Mesendoderm (in vitro differentiated cells): ENCODE measurements around the gene GNB1L.
A peak's percentile ranks its signal among the peaks of the same experiment; 100 is the strongest.

Experiments used
- DNase-seq: peaks from one replicate; pipeline ENCODE4 v3.0.0; 2013
- H2AK5ac ChIP-seq: 2 replicates; pipeline ENCODE4 v1.6.1; 2013; ENCODE audit warnings: low read length, inconsistent platforms
- H2BK120ac ChIP-seq: 2 replicates; pipeline ENCODE4 v1.6.1; 2013; ENCODE audit warnings: low read depth, mild to moderate bottlenecking, low read length, moderate library complexity, mixed read lengths
- H2BK15ac ChIP-seq: replicated peaks from 2 replicates; pipeline ENCODE4 v1.6.1; 2013; ENCODE audit warnings: low read depth, mild to moderate bottlenecking, moderate library complexity
- H2BK5ac ChIP-seq: 2 replicates; pipeline ENCODE4 v1.6.1; 2013; ENCODE audit warnings: low read length, inconsistent platforms
- H3K18ac ChIP-seq: 2 replicates; pipeline ENCODE4 v1.6.1; 2013; ENCODE audit warnings: mild to moderate bottlenecking, low read length, mixed read lengths
- H3K23ac ChIP-seq: one replicate; pipeline ENCODE4 v1.6.1; 2013; ENCODE audit warnings: low read length
- H3K27ac ChIP-seq: 2 replicates; pipeline ENCODE4 v1.5.1; 2013; ENCODE audit warnings: low read depth, mild to moderate bottlenecking, inconsistent platforms, low read length, moderate library complexity
- H3K27me3 ChIP-seq: 2 replicates; pipeline ENCODE4 v1.6.1; 2013; ENCODE audit warnings: low read length, control low read depth, mild to moderate bottlenecking, inconsistent platforms; ENCODE audit not compliant: insufficient read depth, poor library complexity
- H3K36me3 ChIP-seq: 2 replicates; pipeline ENCODE4 v1.6.1; 2013; ENCODE audit warnings: low read length, inconsistent platforms; ENCODE audit not compliant: control insufficient read depth, insufficient read depth
- H3K4ac ChIP-seq: one replicate; pipeline ENCODE4 v1.6.1; 2013; ENCODE audit warnings: low read depth, mild to moderate bottlenecking, low read length, moderate library complexity
- H3K4me1 ChIP-seq: 2 replicates; pipeline ENCODE4 v1.6.1; 2013; ENCODE audit warnings: low read depth, low read length, inconsistent platforms; ENCODE audit not compliant: control insufficient read depth
- H3K4me2 ChIP-seq: 2 replicates; pipeline ENCODE4 v1.6.1; 2013; ENCODE audit warnings: low read length
- H3K4me3 ChIP-seq: 2 replicates; pipeline ENCODE4 v1.5.1; 2013; ENCODE audit warnings: mild to moderate bottlenecking, low read length
- H3K56ac ChIP-seq: one replicate; pipeline ENCODE4 v1.6.1; 2013; ENCODE audit warnings: low read length
- H3K79me1 ChIP-seq: 2 replicates; pipeline ENCODE4 v1.6.1; 2013; ENCODE audit warnings: low read length, inconsistent platforms
- H3K79me2 ChIP-seq: 2 replicates; pipeline ENCODE4 v1.6.1; 2013; ENCODE audit warnings: mild to moderate bottlenecking, low read length; ENCODE audit not compliant: control insufficient read depth, insufficient read depth
- H3K9ac ChIP-seq: 2 replicates; pipeline ENCODE4 v1.6.1; 2013; ENCODE audit warnings: low read length, inconsistent platforms
- H4K5ac ChIP-seq: one replicate; pipeline ENCODE4 v1.6.1; 2013; ENCODE audit warnings: low read length
- H4K8ac ChIP-seq: one replicate; pipeline ENCODE4 v1.6.1; 2013; ENCODE audit warnings: low read depth, mild to moderate bottlenecking, control low read depth, low read length, moderate library complexity
- WGBS: extraction: QIAGEN DNeasy Blood & Tissue Kit; methylation state at CpG from one replicate; pipeline ENCODE4 v1.1.7; 2013; ENCODE audit warnings: low lambda C conversion rate, missing lambda C conversion rate; ENCODE audit not compliant: insufficient coverage; ENCODE audit errors: extremely low coverage; 5-methylcytosine and 5-hydroxymethylcytosine counted together

Gene GNB1L

DNA sequence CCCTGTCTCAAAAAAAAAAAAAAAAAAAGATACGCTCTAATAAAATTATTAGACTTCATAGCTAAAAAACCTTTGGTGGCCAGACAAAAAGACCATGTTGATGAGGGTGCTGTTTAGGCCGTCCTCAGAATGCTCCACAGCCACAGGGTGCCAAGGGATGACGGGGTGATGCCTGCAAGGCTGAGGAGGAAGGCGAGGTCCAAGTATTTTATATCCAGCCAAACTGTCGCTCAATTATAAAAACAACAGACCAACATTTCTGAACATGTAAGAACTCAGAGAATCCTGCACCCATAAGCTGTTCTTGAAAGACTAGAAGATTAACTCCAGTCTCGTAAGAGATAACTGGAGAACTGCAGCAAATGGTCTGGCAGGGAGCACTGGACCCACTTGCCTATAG lies 64.8 kb downstream of the GNB1L start:
- Histone ChIP-seq H3K4me3 (no peak overlapping the region), H2BK5ac (no peak overlapping the region), H3K27ac (no peak overlapping the region), H3K79me2 (no peaks in the 10 kb centered on the region), H3K23ac (no peak overlapping the region), H3K4me1 (no peaks in the 10 kb centered on the region), H4K8ac (no peak overlapping the region), H2BK15ac (no peak overlapping the region), H3K79me1 (no peaks in the 10 kb centered on the region), H3K9ac (no peak overlapping the region), H3K18ac (no peak overlapping the region), H3K27me3 (no peaks in the 10 kb centered on the region), H3K4me2 (no peak overlapping the region), H4K5ac (no peak overlapping the region), H3K36me3 (no peaks in the 10 kb centered on the region), H2AK5ac (no peak overlapping the region), H2BK120ac (no peak overlapping the region), H3K4ac (no peak overlapping the region), H3K56ac (no peak overlapping the region)
- no CpG with 5 or more reads among the region's 6 CpGs for WGBS
- no peak for DNase-seq

DNA sequence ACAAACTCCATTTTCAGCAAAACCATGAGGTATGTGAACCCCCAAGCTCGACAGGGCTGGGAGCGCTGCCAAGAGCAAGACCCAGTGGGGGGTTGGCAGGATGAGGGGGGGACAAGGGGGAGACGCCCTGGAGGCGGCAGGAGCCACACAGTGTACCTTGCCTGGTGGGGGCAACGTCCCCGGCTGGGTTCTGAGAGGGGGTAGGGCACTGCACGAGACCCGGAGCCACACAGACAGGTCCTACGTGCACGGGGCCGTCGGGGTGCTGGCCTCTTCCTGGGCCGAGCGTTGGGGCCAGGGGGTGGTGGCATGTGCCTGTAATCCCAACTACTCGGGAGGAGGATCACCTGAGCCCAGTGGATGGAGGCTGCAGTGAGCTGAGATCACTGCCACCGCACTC lies 65.3 kb downstream of the GNB1L start:
- no peak overlapping the region for H3K23ac ChIP-seq
- no peak overlapping the region for H2BK120ac ChIP-seq
- no peak overlapping the region for H3K4me3 ChIP-seq
- H3K36me3 ChIP-seq = no peaks in the 10 kb centered on the region
- H4K8ac ChIP-seq = no peak overlapping the region
- no peak overlapping the region for H4K5ac ChIP-seq
- H3K18ac ChIP-seq = no peak overlapping the region
- no peaks in the 10 kb centered on the region for H3K79me1 ChIP-seq
- WGBS = no CpG with 5 or more reads among the region's 16 CpGs
- no peak overlapping the region for H3K9ac ChIP-seq
- no peak overlapping the region for H3K27ac ChIP-seq
- no peak for DNase-seq
- no peaks in the 10 kb centered on the region for H3K27me3 ChIP-seq
- H3K4ac ChIP-seq = no peak overlapping the region
- H2BK5ac ChIP-seq = no peak overlapping the region
- H3K4me1 ChIP-seq = no peaks in the 10 kb centered on the region
- H3K4me2 ChIP-seq = no peak overlapping the region
- no peaks in the 10 kb centered on the region for H3K79me2 ChIP-seq
- no peak overlapping the region for H2AK5ac ChIP-seq
- H2BK15ac ChIP-seq = no peak overlapping the region
- H3K56ac ChIP-seq = no peak overlapping the region

- no peak overlapping the region for H3K23ac ChIP-seq
- no peaks in the 10 kb centered on the region for H3K4me1 ChIP-seq
- H3K36me3 ChIP-seq = no peaks in the 10 kb centered on the region
- no peak overlapping the region for H4K8ac ChIP-seq
- H4K5ac ChIP-seq = no peak overlapping the region
- H3K79me1 ChIP-seq = no peaks in the 10 kb centered on the region
- DNase-seq = no peak
- no peak overlapping the region for H3K27ac ChIP-seq
- no peak overlapping the region for H3K9ac ChIP-seq
- no peak overlapping the region for H2BK5ac ChIP-seq
- no peak overlapping the region for H3K4me3 ChIP-seq
- H3K27me3 ChIP-seq = no peaks in the 10 kb centered on the region
- H3K4me2 ChIP-seq = no peak overlapping the region
- H2AK5ac ChIP-seq = no peak overlapping the region
- no peaks in the 10 kb centered on the region for H3K79me2 ChIP-seq
- no peak overlapping the region for H2BK120ac ChIP-seq
- H3K56ac ChIP-seq = no peak overlapping the region
- H3K4ac ChIP-seq = no peak overlapping the region
- H2BK15ac ChIP-seq = no peak overlapping the region
- no peak overlapping the region for H3K18ac ChIP-seq
- WGBS = no CpG with 5 or more reads among the region's 34 CpGs
Observed at GRCh38 chr22:19788661-19789225, 65.9 kb downstream of the GNB1L start.

DNA sequence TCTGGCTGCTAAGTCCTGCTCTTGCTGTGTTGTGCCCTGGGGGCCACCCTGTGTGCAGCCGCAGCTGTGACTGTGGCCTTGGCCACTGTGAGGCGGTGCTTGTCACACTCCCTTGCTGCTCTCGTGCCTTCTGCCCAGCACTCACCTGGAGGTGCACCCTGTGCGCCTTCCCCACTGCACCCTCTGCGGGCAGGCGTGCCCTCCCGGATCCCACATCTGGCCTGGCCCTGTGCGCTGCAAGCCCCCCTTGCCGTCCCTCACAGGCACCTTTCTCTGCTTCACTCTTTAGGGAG lies 66.9 kb downstream of the GNB1L start:
- H3K79me1 ChIP-seq = no peaks in the 10 kb centered on the region
- H2BK15ac ChIP-seq = no peak overlapping the region
- H3K9ac ChIP-seq = no peak overlapping the region
- no peak overlapping the region for H3K4me3 ChIP-seq
- H3K18ac ChIP-seq = no peak overlapping the region
- WGBS = no CpG with 5 or more reads among the region's 9 CpGs
- no peak overlapping the region for H4K5ac ChIP-seq
- H3K79me2 ChIP-seq = no peaks in the 10 kb centered on the region
- H3K23ac ChIP-seq = no peak overlapping the region
- peak; percentile 11 for DNase-seq
- no peak overlapping the region for H3K4ac ChIP-seq
- H3K4me1 ChIP-seq = no peaks in the 10 kb centered on the region
- no peak overlapping the region for H3K56ac ChIP-seq
- H2BK120ac ChIP-seq = no peak overlapping the region
- H3K27me3 ChIP-seq = no peaks in the 10 kb centered on the region
- no peak overlapping the region for H3K27ac ChIP-seq
- no peak overlapping the region for H2AK5ac ChIP-seq
- H3K36me3 ChIP-seq = no peaks in the 10 kb centered on the region
- H2BK5ac ChIP-seq = no peak overlapping the region
- H4K8ac ChIP-seq = no peak overlapping the region
- no peak overlapping the region for H3K4me2 ChIP-seq

DNA sequence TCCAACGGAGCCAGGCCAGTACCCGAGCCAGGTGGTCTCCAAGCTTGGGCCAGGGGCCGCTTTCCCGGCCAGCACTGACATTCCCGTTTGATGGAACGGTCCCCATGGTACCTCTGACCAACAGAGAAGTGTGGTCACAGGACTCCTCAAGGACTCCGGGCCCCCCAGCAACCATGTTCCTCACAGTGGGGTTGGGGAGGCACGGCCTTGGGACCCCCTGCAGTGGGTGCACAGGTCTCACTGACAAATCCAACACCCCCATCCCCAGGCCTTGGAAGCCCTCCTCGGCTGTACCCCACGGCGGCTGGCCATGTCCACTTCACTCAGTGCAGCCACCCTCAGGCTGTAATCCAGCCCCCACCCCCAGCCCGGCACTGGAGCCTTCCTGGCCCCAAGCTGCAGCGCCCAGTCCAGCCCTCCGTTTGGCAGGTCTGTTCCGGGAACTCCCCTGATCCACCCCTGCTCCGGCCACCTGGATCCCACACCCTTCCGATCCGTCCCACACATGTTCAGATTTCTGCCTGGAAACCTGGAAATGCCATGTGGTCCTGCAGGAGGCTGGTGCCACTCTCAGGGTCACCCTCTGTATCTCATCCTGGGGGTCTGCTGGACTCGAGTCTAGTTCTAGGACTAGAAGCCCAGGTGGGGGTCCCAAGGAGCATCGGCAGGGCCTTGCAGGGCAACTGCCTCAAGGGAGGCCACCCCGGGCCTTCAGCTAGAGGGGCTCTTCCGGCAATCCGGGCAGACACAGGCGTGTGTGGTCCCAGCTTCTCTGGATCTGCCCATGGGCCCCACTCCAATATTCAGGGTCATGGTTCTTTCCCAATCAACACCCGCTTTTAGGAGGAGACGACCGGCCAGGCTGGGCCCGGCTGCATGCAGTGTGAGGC lies 67.5 kb downstream of the GNB1L start:
- Histone ChIP-seq H3K4me2 (no peak overlapping the region), H3K4ac (no peak overlapping the region), H2BK120ac (no peak overlapping the region), H3K79me1 (no peaks in the 10 kb centered on the region), H2BK5ac (no peak overlapping the region), H2AK5ac (no peak overlapping the region), H2BK15ac (no peak overlapping the region), H3K4me1 (no peaks in the 10 kb centered on the region), H3K4me3 (no peak overlapping the region), H3K27me3 (no peaks in the 10 kb centered on the region), H4K5ac (no peak overlapping the region), H4K8ac (no peak overlapping the region), H3K79me2 (no peaks in the 10 kb centered on the region), H3K18ac (no peak overlapping the region), H3K27ac (no peak overlapping the region), H3K36me3 (no peaks in the 10 kb centered on the region), H3K9ac (no peak overlapping the region), H3K56ac (no peak overlapping the region), H3K23ac (no peak overlapping the region)
- whole genome bisulfite sequencing = no CpG with 5 or more reads among the region's 28 CpGs
- no peak for DNase-seq

GRCh38 chr22:19786264-19786585 lies 68.4 kb downstream of the GNB1L start:
- Histone ChIP-seq H3K79me1 (no peaks in the 10 kb centered on the region), H3K56ac (no peak overlapping the region), H2BK5ac (no peak overlapping the region), H3K36me3 (no peaks in the 10 kb centered on the region), H3K4ac (no peak overlapping the region), H3K4me3 (no peak overlapping the region), H3K9ac (no peak overlapping the region), H3K4me1 (no peaks in the 10 kb centered on the region), H4K5ac (no peak overlapping the region), H4K8ac (no peak overlapping the region), H3K27ac (no peak overlapping the region), H2AK5ac (no peak overlapping the region), H3K23ac (no peak overlapping the region), H3K18ac (no peak overlapping the region), H3K4me2 (no peak overlapping the region), H2BK120ac (no peak overlapping the region), H3K27me3 (no peaks in the 10 kb centered on the region), H3K79me2 (no peaks in the 10 kb centered on the region), H2BK15ac (no peak overlapping the region)
- WGBS = no CpG with 5 or more reads among the region's 6 CpGs
- no peak for DNase-seq
